Measurements from ENCODE around the gene FOSL2. TPM values are rescaled to one million over a fixed set of nuclear protein-coding genes. Genes with fewer than 3 reads are reported as not detected.

Gene FOSL2
- total RNA-seq, 1 experiment from 2014 or later = 34.2 TPM

DNA sequence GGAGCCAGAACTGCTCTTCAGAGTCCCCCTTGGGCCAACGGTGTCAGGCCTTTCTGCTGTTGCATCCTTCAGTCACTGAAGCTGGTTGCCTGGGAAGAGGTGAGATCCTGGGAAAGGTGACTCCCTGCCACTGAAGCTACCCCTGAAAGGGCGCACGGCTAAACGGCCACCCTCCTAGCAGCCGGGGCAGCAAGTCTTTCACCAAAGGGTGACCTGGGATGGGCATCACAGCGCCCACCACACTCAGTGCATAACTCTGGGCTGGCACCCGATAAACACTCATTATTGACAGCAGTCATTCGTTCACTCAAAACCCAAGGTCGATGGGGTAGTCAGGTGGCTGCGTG is 26.5 kb upstream of the FOSL2 start:
- H3K27ac ChIP-seq (ENCODE audit: low read length) = no peak overlapping the region
- H3K4me1 ChIP-seq (ENCODE audit: insufficient read depth, low read length) = peaks cover 32% of the 10 kb centered on the region
- no peak overlapping the region for H3K4me2 ChIP-seq (ENCODE audit: low read length)
- no peaks in the 10 kb centered on the region for H3K9me2 ChIP-seq (replicated peaks; ENCODE audit: low read length)
- CTCF ChIA-PET = no interaction called here
- no peaks in the 10 kb centered on the region for H3K36me3 ChIP-seq (ENCODE audit: low read depth, low read length)
- no peaks in the 10 kb centered on the region for H3K79me2 ChIP-seq (ENCODE audit: low read length)
- H3K9me3 ChIP-seq (ENCODE audit: low read length) = no peaks in the 10 kb centered on the region
- no peak overlapping the region for H2AFZ ChIP-seq (ENCODE audit: low read length)
- H3K4me3 ChIP-seq (ENCODE audit: low read length) = no peak overlapping the region
- no peaks in the 10 kb centered on the region for H4K20me1 ChIP-seq (ENCODE audit: low read length)
- intact Hi-C loops (cut with micrococcal nuclease) = no loop called here
- no peak overlapping the region for H3K9ac ChIP-seq (ENCODE audit: low read length)
- no peaks in the 10 kb centered on the region for H3K27me3 ChIP-seq (ENCODE audit: low read length)
- no peaks in the 10 kb centered on the region for H3F3A ChIP-seq (ENCODE audit: low read length, unreplicated experiment)
- BruUV-seq (replicated peaks) = no TSS peak
- DNase-seq (no peak), ATAC-seq (no peak)
- POLR2A ChIA-PET (ENCODE audit: unreplicated experiment) = no interaction called here
- TF ChIP-seq EZH2 (IDR thresholded peaks at IDR 0.05; ENCODE audit: low read length, unreplicated experiment) (no peak), EZH2phosphoT487 (IDR thresholded peaks at IDR 0.05; ENCODE audit: borderline replicate concordance, low read length) (no peak)
- TF ChIP-seq, protein P1, sequence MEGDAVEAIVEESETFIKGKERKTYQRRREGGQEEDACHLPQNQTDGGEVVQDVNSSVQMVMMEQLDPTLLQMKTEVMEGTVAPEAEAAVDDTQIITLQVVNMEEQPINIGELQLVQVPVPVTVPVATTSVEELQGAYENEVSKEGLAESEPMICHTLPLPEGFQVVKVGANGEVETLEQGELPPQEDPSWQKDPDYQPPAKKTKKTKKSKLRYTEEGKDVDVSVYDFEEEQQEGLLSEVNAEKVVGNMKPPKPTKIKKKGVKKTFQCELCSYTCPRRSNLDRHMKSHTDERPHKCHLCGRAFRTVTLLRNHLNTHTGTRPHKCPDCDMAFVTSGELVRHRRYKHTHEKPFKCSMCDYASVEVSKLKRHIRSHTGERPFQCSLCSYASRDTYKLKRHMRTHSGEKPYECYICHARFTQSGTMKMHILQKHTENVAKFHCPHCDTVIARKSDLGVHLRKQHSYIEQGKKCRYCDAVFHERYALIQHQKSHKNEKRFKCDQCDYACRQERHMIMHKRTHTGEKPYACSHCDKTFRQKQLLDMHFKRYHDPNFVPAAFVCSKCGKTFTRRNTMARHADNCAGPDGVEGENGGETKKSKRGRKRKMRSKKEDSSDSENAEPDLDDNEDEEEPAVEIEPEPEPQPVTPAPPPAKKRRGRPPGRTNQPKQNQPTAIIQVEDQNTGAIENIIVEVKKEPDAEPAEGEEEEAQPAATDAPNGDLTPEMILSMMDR (conservative IDR thresholded peaks at IDR 0.05; ENCODE audit: low read depth, low read length) = no peak

DNA sequence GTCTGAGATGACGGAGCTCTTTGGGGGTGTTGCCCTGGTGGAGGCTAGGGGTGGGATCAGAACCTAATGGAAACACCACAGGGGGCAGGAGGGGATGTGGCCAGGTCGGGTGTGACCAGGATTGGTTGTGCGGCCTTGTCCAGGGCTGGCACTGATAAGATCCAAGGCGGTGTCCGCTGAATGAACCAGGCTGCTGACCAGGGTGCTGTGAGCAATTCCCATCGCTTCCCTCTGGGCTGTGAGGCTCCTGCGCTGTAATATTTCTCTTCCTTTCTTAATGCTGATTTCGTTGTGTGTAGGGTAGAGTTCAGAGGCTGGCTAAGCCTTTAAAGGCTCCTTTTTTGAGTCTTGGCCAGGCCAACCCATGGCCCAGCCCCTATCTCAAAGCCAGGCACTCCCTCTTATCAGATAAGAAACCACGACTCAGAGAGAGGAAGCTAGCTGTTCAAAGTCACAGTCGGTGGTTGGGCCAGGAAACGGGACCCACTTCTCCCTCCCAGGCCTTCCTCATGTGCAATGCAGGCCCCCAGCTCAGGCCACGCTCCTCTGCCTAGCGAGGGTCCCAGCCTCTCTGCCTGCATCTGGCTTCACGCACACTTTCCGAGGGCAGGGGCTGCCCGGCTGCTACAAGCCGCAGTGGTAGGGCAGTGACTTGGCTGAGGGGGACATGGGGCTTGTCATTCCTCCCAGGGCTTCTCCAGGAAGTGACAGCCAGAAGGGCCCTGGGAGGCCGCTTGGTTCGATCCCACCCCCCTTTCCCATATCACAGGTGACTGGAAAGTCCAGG is 26.0 kb upstream of the FOSL2 start:
- H2AFZ ChIP-seq (ENCODE audit: low read length) = no peak overlapping the region
- intact Hi-C loops (cut with micrococcal nuclease) = no loop called here
- H3K27me3 ChIP-seq (ENCODE audit: low read length) = no peaks in the 10 kb centered on the region
- no peak overlapping the region for H3K9ac ChIP-seq (ENCODE audit: low read length)
- ChIA-PET POLR2A (ENCODE audit: unreplicated experiment) (no interaction called here), CTCF (no interaction called here)
- no peaks in the 10 kb centered on the region for H3K9me2 ChIP-seq (replicated peaks; ENCODE audit: low read length)
- no peak overlapping the region for H3K4me2 ChIP-seq (ENCODE audit: low read length)
- H3F3A ChIP-seq (ENCODE audit: low read length, unreplicated experiment) = no peaks in the 10 kb centered on the region
- no peak overlapping the region for H3K27ac ChIP-seq (ENCODE audit: low read length)
- no peaks in the 10 kb centered on the region for H4K20me1 ChIP-seq (ENCODE audit: low read length)
- H3K36me3 ChIP-seq (ENCODE audit: low read depth, low read length) = no peaks in the 10 kb centered on the region
- ATAC-seq (no peak), DNase-seq (peak; percentile 15)
- peaks cover 29% of the 10 kb centered on the region for H3K4me1 ChIP-seq (ENCODE audit: insufficient read depth, low read length)
- no peak for TF ChIP-seq EZH2 (IDR thresholded peaks at IDR 0.05; ENCODE audit: low read length, unreplicated experiment)
- TF ChIP-seq EZH2phosphoT487 (IDR thresholded peaks at IDR 0.05; ENCODE audit: borderline replicate concordance, low read length) = no peak
- TF ChIP-seq, protein P1 (conservative IDR thresholded peaks at IDR 0.05; ENCODE audit: low read depth, low read length) = no peak
- BruUV-seq (replicated peaks) = no TSS peak
- H3K79me2 ChIP-seq (ENCODE audit: low read length) = no peaks in the 10 kb centered on the region
- no peak overlapping the region for H3K4me3 ChIP-seq (ENCODE audit: low read length)
- H3K9me3 ChIP-seq (ENCODE audit: low read length) = no peaks in the 10 kb centered on the region

DNA sequence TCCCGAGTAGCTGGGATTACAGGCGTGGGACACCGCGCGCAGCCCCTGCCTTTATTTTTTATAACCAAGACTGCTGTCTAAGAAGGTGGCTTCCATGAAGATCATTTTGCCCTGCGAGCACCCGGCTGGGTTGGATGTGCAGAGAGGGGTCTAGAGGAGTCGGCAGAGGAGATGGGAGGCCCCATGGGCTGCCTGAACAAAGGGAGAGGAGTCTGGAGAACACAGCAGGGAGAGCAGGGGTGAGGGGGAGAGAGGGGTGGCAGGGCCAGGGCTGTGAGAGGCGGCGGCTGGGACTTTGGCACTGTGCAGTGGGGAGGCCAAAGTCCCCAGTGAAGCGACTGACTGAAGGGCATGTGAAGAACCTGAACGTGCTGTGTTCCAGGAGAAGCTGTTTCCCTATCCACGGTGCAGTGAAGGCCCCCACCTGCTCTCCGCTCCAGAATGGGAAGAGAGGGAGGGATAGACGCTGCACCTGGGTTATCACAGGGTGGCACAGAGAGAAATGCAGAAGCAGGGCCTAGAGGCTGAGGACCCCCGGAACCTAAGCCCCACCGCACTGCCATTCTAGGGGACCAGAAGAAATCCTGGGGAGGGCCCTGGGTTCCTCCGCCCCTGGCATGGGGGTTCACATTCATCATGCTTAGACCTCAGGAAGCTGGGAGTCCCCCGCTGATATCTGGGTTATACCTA is 24.8 kb upstream of the FOSL2 start:
- ATAC-seq = no peak
- POLR2A ChIA-PET (ENCODE audit: unreplicated experiment) = no interaction called here

More for the DNA sequence above, 24.8 kb upstream of the FOSL2 start:
- H3K27ac ChIP-seq (ENCODE audit: low read length) = no peak overlapping the region
- no peaks in the 10 kb centered on the region for H3K27me3 ChIP-seq (ENCODE audit: low read length)
- H2AFZ ChIP-seq (ENCODE audit: low read length) = no peak overlapping the region
- peaks cover 29% of the 10 kb centered on the region for H3K4me1 ChIP-seq (ENCODE audit: insufficient read depth, low read length)
- no peaks in the 10 kb centered on the region for H4K20me1 ChIP-seq (ENCODE audit: low read length)
- BruUV-seq (replicated peaks) = no TSS peak
- no peaks in the 10 kb centered on the region for H3K36me3 ChIP-seq (ENCODE audit: low read depth, low read length)
- CTCF ChIA-PET = no interaction called here
- H3K9me3 ChIP-seq (ENCODE audit: low read length) = no peaks in the 10 kb centered on the region
- intact Hi-C loops (cut with micrococcal nuclease) = no loop called here
- no peak overlapping the region for H3K9ac ChIP-seq (ENCODE audit: low read length)
- H3K79me2 ChIP-seq (ENCODE audit: low read length) = no peaks in the 10 kb centered on the region
- no peak for TF ChIP-seq EZH2 (IDR thresholded peaks at IDR 0.05; ENCODE audit: low read length, unreplicated experiment)
- TF ChIP-seq, protein P1 (conservative IDR thresholded peaks at IDR 0.05; ENCODE audit: low read depth, low read length) = no peak
- TF ChIP-seq EZH2phosphoT487 (IDR thresholded peaks at IDR 0.05; ENCODE audit: borderline replicate concordance, low read length) = no peak
- no peak for DNase-seq
- no peak overlapping the region for H3K4me2 ChIP-seq (ENCODE audit: low read length)
- H3K9me2 ChIP-seq (replicated peaks; ENCODE audit: low read length) = no peaks in the 10 kb centered on the region
- no peak overlapping the region for H3K4me3 ChIP-seq (ENCODE audit: low read length)
- no peaks in the 10 kb centered on the region for H3F3A ChIP-seq (ENCODE audit: low read length, unreplicated experiment)

Measured in PC-3 (cell line).